KMS-11 (cell line): Measurements from ENCODE around the gene TSPAN9.

Experiments
- H2AFZ ChIP-seq: fragments of 200-600 bp; sonication (generic); 2 replicates; pipeline ENCODE4 v1.6.1; 2016; ENCODE audit warnings: antibody characterized with exemption, mixed run types, low read depth
- H3K27ac ChIP-seq: fragments of 200-600 bp; sonication (generic); 2 replicates; pipeline ENCODE4 v1.6.1; 2016; ENCODE audit warnings: mild to moderate bottlenecking, mixed run types
- H3K27me3 ChIP-seq: fragments of 200-600 bp; sonication (generic); 2 replicates; pipeline ENCODE4 v1.6.1; 2017; ENCODE audit warnings: mild to moderate bottlenecking, low read depth, mixed run types, moderate library complexity; ENCODE audit not compliant: insufficient read depth
- H3K36me3 ChIP-seq: fragments of 200-600 bp; sonication (generic); 2 replicates; pipeline ENCODE4 v1.6.1; 2017; ENCODE audit warnings: mild to moderate bottlenecking, mixed run types; ENCODE audit not compliant: insufficient read depth
- H3K4me1 ChIP-seq: fragments of 200-600 bp; sonication (generic); 2 replicates; pipeline ENCODE4 v1.6.1; 2016; ENCODE audit warnings: mild to moderate bottlenecking, low read depth, mixed run types; ENCODE audit not compliant: poor library complexity, severe bottlenecking
- H3K4me2 ChIP-seq: fragments of 200-600 bp; sonication (generic); 2 replicates; pipeline ENCODE4 v1.7.0; 2016; ENCODE audit warnings: mild to moderate bottlenecking, mixed run types
- H3K4me3 ChIP-seq: fragments of 200-600 bp; sonication (generic); IDR thresholded peaks from 2 replicates; pipeline ENCODE4 v1.6.1; 2017; ENCODE audit warnings: low read depth, low read length, mixed read lengths; ENCODE audit not compliant: insufficient read depth
- H3K79me2 ChIP-seq: fragments of 200-600 bp; sonication (generic); 2 replicates; pipeline ENCODE4 v1.6.1; 2016; ENCODE audit warnings: low read depth, mixed run types; ENCODE audit not compliant: insufficient read depth
- H3K9ac ChIP-seq: fragments of 200-600 bp; sonication (generic); 2 replicates; pipeline ENCODE4 v1.6.1; 2016; ENCODE audit warnings: mild to moderate bottlenecking, mixed run types
- H4K20me1 ChIP-seq: fragments of 200-600 bp; sonication (generic); 2 replicates; pipeline ENCODE4 v1.6.1; 2016; ENCODE audit warnings: mild to moderate bottlenecking, mixed run types; ENCODE audit not compliant: insufficient read depth
- CTCF ChIP-seq: fragments of 200-600 bp; sonication (generic); conservative IDR thresholded peaks from 2 replicates; pipeline ENCODE4 v1.6.1; 2017; ENCODE audit warnings: low read depth, mild to moderate bottlenecking, antibody characterized with exemption, low read length, moderate library complexity, mixed read lengths

The TSPAN9 gene

GRCh38 chr12:3085341-3086139 is 8.4 kb downstream of the TSPAN9 start:
- H3K27ac ChIP-seq = no peak overlapping the region
- H3K79me2 ChIP-seq = no peaks in the 10 kb centered on the region
- H3K9ac ChIP-seq = no peak overlapping the region
- TF ChIP-seq CTCF = no peak
- H3K27me3 ChIP-seq = no peaks in the 10 kb centered on the region
- no peak overlapping the region for H3K4me2 ChIP-seq
- H3K4me1 ChIP-seq = no peaks in the 10 kb centered on the region
- H4K20me1 ChIP-seq = no peaks in the 10 kb centered on the region
- H3K36me3 ChIP-seq = no peaks in the 10 kb centered on the region
- H3K4me3 ChIP-seq = no peak overlapping the region
- H2AFZ ChIP-seq = no peak overlapping the region

GRCh38 chr12:3086211-3086610 is 9.0 kb downstream of the TSPAN9 start:
- Histone ChIP-seq H3K4me1 (no peaks in the 10 kb centered on the region), H3K4me2 (no peak overlapping the region), H3K36me3 (no peaks in the 10 kb centered on the region), H3K9ac (no peak overlapping the region), H3K27ac (no peak overlapping the region), H3K4me3 (no peak overlapping the region), H3K27me3 (no peaks in the 10 kb centered on the region), H2AFZ (no peak overlapping the region), H3K79me2 (no peaks in the 10 kb centered on the region), H4K20me1 (no peaks in the 10 kb centered on the region)
- no peak for TF ChIP-seq CTCF

DNA sequence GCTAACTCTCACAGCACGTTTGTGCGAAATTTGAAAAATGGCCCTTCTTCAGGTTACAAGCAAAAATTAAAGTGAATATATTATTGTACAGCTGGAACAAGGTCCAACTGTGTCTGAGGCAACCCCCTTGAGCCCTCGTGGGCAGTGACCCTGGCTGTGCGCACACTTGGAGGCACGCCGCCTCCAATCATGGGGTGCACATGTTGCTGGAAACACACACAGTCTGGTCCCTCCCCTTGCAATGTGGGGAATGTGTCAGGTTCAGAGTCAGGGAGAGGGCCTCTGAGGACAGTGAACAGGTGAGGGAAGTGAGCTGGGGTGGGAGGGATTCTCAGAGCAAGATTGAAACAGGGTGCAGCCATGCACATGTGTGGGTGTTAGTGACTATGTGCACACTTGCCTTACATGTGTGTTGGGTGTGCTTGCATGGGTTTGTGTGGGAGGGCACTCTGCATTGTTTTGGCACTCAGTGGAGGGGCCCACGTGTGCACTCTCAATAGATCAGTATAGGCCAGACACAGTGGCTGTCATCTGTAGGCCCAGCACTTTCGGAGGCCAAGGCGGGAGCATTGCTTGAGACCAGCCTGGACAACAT is 9.6 kb downstream of the TSPAN9 start:
- Histone ChIP-seq H3K36me3 (no peaks in the 10 kb centered on the region), H4K20me1 (no peaks in the 10 kb centered on the region), H3K27ac (no peak overlapping the region), H2AFZ (no peak overlapping the region), H3K79me2 (no peaks in the 10 kb centered on the region), H3K27me3 (no peaks in the 10 kb centered on the region), H3K4me2 (no peak overlapping the region), H3K4me3 (no peak overlapping the region), H3K9ac (no peak overlapping the region), H3K4me1 (no peaks in the 10 kb centered on the region)
- no peak for TF ChIP-seq CTCF

- H3K4me2 ChIP-seq = no peak overlapping the region
- TF ChIP-seq CTCF = no peak
- no peaks in the 10 kb centered on the region for H3K27me3 ChIP-seq
- H3K4me3 ChIP-seq = no peak overlapping the region
- no peak overlapping the region for H2AFZ ChIP-seq
- H3K9ac ChIP-seq = no peak overlapping the region
- no peaks in the 10 kb centered on the region for H4K20me1 ChIP-seq
- H3K27ac ChIP-seq = no peak overlapping the region
- no peaks in the 10 kb centered on the region for H3K36me3 ChIP-seq
- H3K4me1 ChIP-seq = no peaks in the 10 kb centered on the region
- no peaks in the 10 kb centered on the region for H3K79me2 ChIP-seq
Observed at GRCh38 chr12:3087758-3088650, 10.8 kb downstream of the TSPAN9 start.
